GM12878 (cell line): Measurements from ENCODE around the gene NKX6-1. TPM values are rescaled to one million over a fixed set of nuclear protein-coding genes. Genes with fewer than 3 reads are reported as not detected.
A peak's percentile ranks its signal among the peaks of the same experiment; 100 is the strongest.

Source experiments
- ATAC-seq: fragments of 200-7000 bp; cut with Tn5 transposase; 3 replicates; pipeline ENCODE4 v1.9.1; 2020; ENCODE audit warnings: mild to moderate bottlenecking, moderate library complexity
- BruUV-seq: library from RNA; stranded (reverse); fragments of 400-500 nt; replicated peaks from 2 replicates; lab custom pipeline; 2021; lab: Mats Ljungman, UMichigan
- CTCF ChIA-PET: fragments of 300-600 bp; sonication (Branson Sonifier 250); formaldehyde crosslinking; extraction: SDS; loops from one replicate; lab custom pipeline; 2021; ENCODE audit warnings: inconsistent platforms; lab: Yijun Ruan, JAX
- POLR2A ChIA-PET: fragments of 350-600 bp; formaldehyde crosslinking; extraction: SDS; loops from one replicate; lab custom pipeline; 2021; ENCODE audit warnings: inconsistent platforms; lab: Charles Lee
- RAD21 ChIA-PET: fragments of 300-600 bp; sonication (Branson Sonifier 250); formaldehyde crosslinking; loops from one replicate; lab custom pipeline; 2023; ENCODE audit warnings: antibody characterized with exemption; ENCODE audit not compliant: unreplicated experiment; lab: Charles Lee
- SMC1A ChIA-PET: fragments of 300-600 bp; sonication (Branson Sonifier 250); formaldehyde crosslinking; loops from one replicate; lab custom pipeline; 2023; ENCODE audit not compliant: unreplicated experiment, uncharacterized antibody; lab: Charles Lee
- DNase-seq: peaks from one replicate; pipeline ENCODE4 v3.0.0-alpha.2; 2011; ENCODE audit warnings: low read depth, low spot score
- FAIRE-seq: peaks from 3 replicates; lab custom pipeline; 2011; peaks lifted over from hg19 to GRCh38; lab: Jason Lieb, UNC
- H2AFZ ChIP-seq: 2 replicates; pipeline ENCODE4 v1.6.0; 2011; ENCODE audit warnings: low read depth, low read length, control low read depth; ENCODE audit not compliant: control insufficient read depth
- H3K27ac ChIP-seq: 2 replicates; pipeline ENCODE4 v1.5.1; 2011; ENCODE audit warnings: control low read depth; ENCODE audit not compliant: control insufficient read depth, insufficient read depth
- H3K27me3 ChIP-seq, 2 experiments: replicated peaks in 1 of 2; 2 replicates each; pipeline versions ENCODE4 v1.6.0 to v1.6.1; 2011; ENCODE audit warnings: low read length in 1 of 2; ENCODE audit not compliant: control insufficient read depth in 2 of 2, insufficient read depth in 2 of 2
- H3K36me3 ChIP-seq, 2 experiments: 2 replicates each; pipeline ENCODE4 v1.5.1; 2011; ENCODE audit warnings: low read length in 1 of 2; ENCODE audit not compliant: control insufficient read depth in 2 of 2, insufficient read depth in 2 of 2
- H3K4me1 ChIP-seq: 2 replicates; pipeline ENCODE4 v1.6.1; 2011; ENCODE audit warnings: mild to moderate bottlenecking, low read length, moderate library complexity, mixed read lengths; ENCODE audit not compliant: control insufficient read depth, insufficient read depth
- H3K4me2 ChIP-seq: 2 replicates; pipeline ENCODE4 v1.6.0; 2011; ENCODE audit warnings: control low read depth; ENCODE audit not compliant: control insufficient read depth, insufficient read depth
- H3K4me3 ChIP-seq: fragments of 200-600 bp; sonication (generic); 2 replicates; pipeline ENCODE4 v1.5.1; 2016
- H3K79me2 ChIP-seq: 2 replicates; pipeline ENCODE4 v1.6.0; 2011; ENCODE audit warnings: low read length; ENCODE audit not compliant: control insufficient read depth, insufficient read depth
- H3K9ac ChIP-seq: 2 replicates; pipeline ENCODE4 v1.8.0; 2011; ENCODE audit warnings: low read length, control low read depth, mixed read lengths; ENCODE audit not compliant: control insufficient read depth, insufficient read depth
- H3K9me3 ChIP-seq: replicated peaks from 3 replicates; pipeline ENCODE4 v1.5.1; 2011; ENCODE audit warnings: mild to moderate bottlenecking, low read length; ENCODE audit not compliant: control insufficient read depth, insufficient read depth
- H4K20me1 ChIP-seq: 2 replicates; pipeline ENCODE4 v1.6.0; 2011; ENCODE audit not compliant: control insufficient read depth, insufficient read depth
- ATF2 ChIP-seq: IDR thresholded peaks from 2 replicates; pipeline ENCODE4 v1.6.1; 2012; ENCODE audit warnings: low read length, inconsistent platforms
- CBX5 ChIP-seq: sonication (generic); IDR thresholded peaks from 2 replicates; pipeline ENCODE4 v1.6.1; 2016; ENCODE audit warnings: low read depth, moderate library complexity, mild to moderate bottlenecking, inconsistent platforms
- CREM ChIP-seq: IDR thresholded peaks from 2 replicates; pipeline ENCODE4 v1.6.1; 2014; ENCODE audit warnings: antibody characterized with exemption, low read depth
- CTCF ChIP-seq, 3 experiments: IDR thresholded peaks in 2 of 3; conservative IDR thresholded peaks in 1 of 3; 2 replicates each; pipeline ENCODE4 v1.5.1; 2011; ENCODE audit warnings: low read depth in 3 of 3, low read length in 3 of 3, mild to moderate bottlenecking in 3 of 3, control low read depth in 2 of 3, moderate library complexity in 2 of 3, inconsistent platforms in 1 of 3, mixed read lengths in 1 of 3; ENCODE audit not compliant: control insufficient read depth in 2 of 3, insufficient read depth in 1 of 3; ENCODE audit errors: extremely low read depth in 1 of 3
- POLR2AphosphoS2 ChIP-seq: IDR thresholded peaks from 2 replicates; pipeline ENCODE4 v1.6.1; 2011; ENCODE audit warnings: low read depth, mild to moderate bottlenecking, low read length, improper control_type of control experiment, moderate library complexity
- RAD21 ChIP-seq: IDR thresholded peaks from 2 replicates; pipeline ENCODE4 v1.6.1; 2011; ENCODE audit warnings: mild to moderate bottlenecking, low read depth, low read length, moderate library complexity; ENCODE audit not compliant: insufficient read depth
- RUNX3 ChIP-seq: IDR thresholded peaks from 2 replicates; pipeline ENCODE4 v1.6.1; 2012; ENCODE audit warnings: low read length, inconsistent platforms
- SMAD5 ChIP-seq: IDR thresholded peaks from 2 replicates; pipeline ENCODE4 v1.6.1; 2016; ENCODE audit warnings: antibody characterized with exemption, low read depth
- SMC3 ChIP-seq: IDR thresholded peaks from 2 replicates; pipeline ENCODE4 v1.6.1; 2011; ENCODE audit warnings: low read length, improper control_type of control experiment, borderline replicate concordance
- TCF12 ChIP-seq: IDR thresholded peaks from 2 replicates; pipeline ENCODE4 v1.6.1; 2011; ENCODE audit warnings: low read depth, mild to moderate bottlenecking, low read length
- TCF3 ChIP-seq: IDR thresholded peaks from 2 replicates; pipeline ENCODE4 v1.6.1; 2012; ENCODE audit warnings: low read depth, mild to moderate bottlenecking, low read length, borderline replicate concordance; ENCODE audit not compliant: insufficient read depth
- YBX1 ChIP-seq: fragments of 450-650 bp; IDR thresholded peaks from 2 replicates; pipeline ENCODE4 v1.6.1; 2016; ENCODE audit warnings: antibody characterized with exemption
- ZBTB40 ChIP-seq: fragments of 450-650 bp; IDR thresholded peaks from 2 replicates; pipeline ENCODE4 v1.6.1; 2016; ENCODE audit warnings: mild to moderate bottlenecking, moderate library complexity, borderline replicate concordance
- WGBS: methylation state at CpG from one replicate; pipeline ENCODE4 v1.1.6; 2016; ENCODE audit warnings: low lambda C conversion rate; ENCODE audit not compliant: insufficient replicate concordance, insufficient coverage; ENCODE audit errors: missing lambda C conversion rate; 5-methylcytosine and 5-hydroxymethylcytosine counted together
- in situ Hi-C: fragments of 300-500 bp; cut with MboI; formaldehyde crosslinking; loops from 9 replicates; pipeline ENCODE4 v1.14.3; 2018; ENCODE audit warnings: mixed read lengths
- intact Hi-C: fragments of 100-400 bp; cut with micrococcal nuclease; formaldehyde crosslinking; loops from one replicate; pipeline ENCODE4 v1.14.2; 2022; ENCODE audit not compliant: unreplicated experiment
- polyA plus RNA-seq, 11 experiments: library from polyadenylated mRNA; depleted of rRNA in 4 of 11; unstranded in 6 of 11; stranded (reverse) in 5 of 11; fragments of >200 nt; fragmentation: Nextera tagmentation in 4 of 11; fragmentation: Illumina TruSeq in 1 of 11; extraction: Ambion mirVana in 4 of 11; extraction: Trizol in 1 of 11; gene quantifications; 1 replicate in 1 of 11; 2 replicates in 10 of 11; pipeline versions ENCODE4 v1.2.1 to v1.2.3, GENCODE V29; 2011 to 2016; ENCODE audit warnings: inconsistent platforms in 2 of 11, missing spikeins in 2 of 11, low read depth in 1 of 11
- total RNA-seq, 4 experiments: library from RNA; depleted of rRNA in 3 of 4; stranded (reverse); fragments of >200 nt in 3 of 4; fragmentation: Illumina TruSeq in 1 of 4; extraction: Trizol in 1 of 4; gene quantifications; 2 replicates each; pipeline versions ENCODE4 v1.2.1 to v1.2.3, GENCODE V29; 2013 to 2021

Gene NKX6-1
- total and polyA plus RNA-seq, 10 of the 15 experiments (the other 5 are each of a cell fraction or from before 2014, with no cell fraction given): not detected

DNA sequence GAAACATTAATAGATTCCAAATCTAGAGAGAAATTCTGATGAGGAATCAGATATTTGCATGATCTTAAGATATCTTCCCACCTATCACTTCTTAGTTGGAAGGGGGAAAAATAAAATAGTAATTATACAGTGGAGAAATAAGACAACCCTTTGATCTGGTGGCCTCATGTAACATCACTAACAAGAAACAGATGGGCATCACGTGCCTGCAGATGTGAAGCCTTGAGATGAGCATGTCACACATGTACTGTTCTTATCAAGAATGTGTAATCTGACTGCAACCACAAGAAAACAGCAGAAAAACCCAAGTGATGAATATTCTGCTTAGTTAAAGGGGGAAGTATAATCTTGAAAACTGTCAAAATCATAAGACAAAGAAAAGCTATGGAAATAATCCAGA is 31.4 kb upstream of the NKX6-1 start (continued):
- TF ChIP-seq ZBTB40: no peak
- TF ChIP-seq SMAD5: no peak
- TF ChIP-seq CBX5: no peak
- no peak for TF ChIP-seq TCF3
- no peak for TF ChIP-seq CREM
- TF ChIP-seq RUNX3: no peak

- Histone ChIP-seq H3K9ac (no peak overlapping the region), H3K79me2 (no peaks in the 10 kb centered on the region), H3K27ac (no peak overlapping the region), H4K20me1 (no peaks in the 10 kb centered on the region), H3K4me3 (no peak overlapping the region), H3K9me3 (no peaks in the 10 kb centered on the region), H2AFZ (no peak overlapping the region), H3K27me3 (no peaks in the 10 kb centered on the region), H3K4me2 (no peak overlapping the region), H3K4me1 (no peaks in the 10 kb centered on the region), H3K36me3 (no peaks in the 10 kb centered on the region)
- ATAC-seq: peak; percentile 64
- FAIRE-seq: peak; percentile 62
- ChIA-PET CTCF (interaction anchor here (0.6 to 4.3 kb wide), 9 partner anchors 11 to 1020 kb away, joined by 3 to 14 read pairs (median 4); no protein-coding TSS in a partner anchor), SMC1A (interaction anchor here (1.0 to 1.4 kb wide), 2 partner anchors 882 to 884 kb away, joined by 3 read pairs; no protein-coding TSS in a partner anchor), RAD21 (interaction anchor here (1.1 kb wide), 1 partner anchor 758 kb away, joined by 4 read pairs; no protein-coding TSS in a partner anchor), POLR2A (interaction anchor here (0.6 kb wide), 1 partner anchor 19 kb away, joined by 4 read pairs; no protein-coding TSS in a partner anchor)
- in situ Hi-C loops (no loop called here), intact Hi-C loops (loop anchor here (5.0 kb wide), 1 partner anchor 887 kb away; no protein-coding TSS in a partner anchor)
- 98% methylated on average over 2 of the region's 2 CpGs for WGBS
- no peak for DNase-seq
- BruUV-seq: no TSS peak
- TF ChIP-seq CTCF (IDR thresholded peaks at IDR 0.05 in 2 of 3, conservative IDR thresholded peaks at IDR 0.05 in 1 of 3; ENCODE audit: control insufficient read depth in 2 of 3, extremely low read depth in 1 of 3, insufficient read depth in 1 of 3, low read depth in 3 of 3, low read length in 3 of 3) (peak; percentile 38 to 53 (median 50); a peak in 4 of 6 replicates), POLR2AphosphoS2 (no peak), YBX1 (no peak), RAD21 (peak; percentile 48), TCF12 (no peak), ATF2 (no peak), SMC3 (peak; percentile 35; the same call in 1 of the 2 replicates)
Observed at GRCh38 chr4:84529169-84529751, 30.2 kb upstream of the NKX6-1 start.
